HepG2 (cell line): ENCODE measurements around the gene ERBB4. TPM values are rescaled to one million over a fixed set of nuclear protein-coding genes. Genes with fewer than 3 reads are reported as not detected.

Source experiments
- BCL6 ChIP-seq: IDR thresholded peaks from 2 replicates; pipeline ENCODE4 v1.6.1; 2016; ENCODE audit warnings: missing genetic modification reagents, missing compliant biosample characterization
- HDAC1 ChIP-seq: sonication (generic); formaldehyde crosslinking; IDR thresholded peaks from 2 replicates; pipeline ENCODE4 v1.5.1; 2020; ENCODE audit warnings: mild to moderate bottlenecking, missing genetic modification reagents
- HIVEP1 ChIP-seq: sonication (generic); formaldehyde crosslinking; IDR thresholded peaks from 2 replicates; pipeline ENCODE4 v1.4.0; 2020; ENCODE audit warnings: mild to moderate bottlenecking, missing genetic modification reagents
- HOXA9 ChIP-seq: sonication (generic); formaldehyde crosslinking; IDR thresholded peaks from 2 replicates; pipeline ENCODE4 v1.8.1; 2022; ENCODE audit warnings: missing genetic modification reagents, mild to moderate bottlenecking, moderate library complexity, borderline replicate concordance
- NR3C1 ChIP-seq: sonication (generic); formaldehyde crosslinking; IDR thresholded peaks from 2 replicates; pipeline ENCODE4 v1.4.0; 2020; ENCODE audit warnings: missing genetic modification reagents
- PHF8 ChIP-seq: sonication (generic); formaldehyde crosslinking; IDR thresholded peaks from 2 replicates; pipeline ENCODE4 v1.5.0; 2020; ENCODE audit warnings: missing genetic modification reagents
- PLRG1 ChIP-seq: fragments of 450-650 bp; conservative IDR thresholded peaks from 2 replicates; pipeline ENCODE4 v1.6.1; 2016
- SOX5 ChIP-seq: IDR thresholded peaks from 2 replicates; pipeline ENCODE4 v1.6.1; 2016; ENCODE audit warnings: borderline replicate concordance
- ZNF543 ChIP-seq: sonication (generic); formaldehyde crosslinking; IDR thresholded peaks from 2 replicates; pipeline ENCODE4 v1.4.0; 2020; ENCODE audit warnings: mild to moderate bottlenecking, missing genetic modification reagents
- ZNF772 ChIP-seq: sonication (generic); formaldehyde crosslinking; IDR thresholded peaks from 2 replicates; pipeline ENCODE4 v1.5.0; 2020; ENCODE audit warnings: mild to moderate bottlenecking, missing genetic modification reagents
- ZSCAN30 ChIP-seq: sonication (generic); formaldehyde crosslinking; IDR thresholded peaks from 2 replicates; pipeline ENCODE4 v1.5.0; 2020; ENCODE audit warnings: mild to moderate bottlenecking, missing genetic modification reagents
- polyA plus RNA-seq, 8 experiments: library from polyadenylated mRNA; depleted of rRNA in 3 of 8; stranded (reverse) in 7 of 8; unstranded in 1 of 8; fragments of >200 nt; fragmentation: Illumina TruSeq in 4 of 8; extraction: Trizol in 4 of 8; gene quantifications; 2 replicates each; pipeline versions ENCODE4 v1.2.1 to v1.2.3, GENCODE V29; 2011 to 2016; ENCODE audit warnings: low read depth in 4 of 8, missing spikeins in 1 of 8, mixed read lengths in 1 of 8; ENCODE audit not compliant: insufficient read depth in 1 of 8
- total RNA-seq, 5 experiments: library from RNA; depleted of rRNA; stranded (reverse); fragments of >200 nt; fragmentation: Illumina TruSeq; extraction: Trizol; gene quantifications; 2 replicates each; pipeline ENCODE4 v1.2.3, GENCODE V29; 2016; ENCODE audit warnings: low read depth in 1 of 5
- TF ChIP-seq, protein P1 (sequence below): fragments of 450-650 bp; IDR thresholded peaks from 2 replicates; pipeline ENCODE4 v1.6.1; 2017; ENCODE audit warnings: mild to moderate bottlenecking
- TF ChIP-seq, protein P2 (sequence below): sonication (generic); formaldehyde crosslinking; conservative IDR thresholded peaks from 2 replicates; pipeline ENCODE4 v1.8.0; 2022; ENCODE audit warnings: mild to moderate bottlenecking, moderate library complexity, missing genetic modification reagents
- TF ChIP-seq, protein P3 (sequence below): sonication (generic); formaldehyde crosslinking; IDR thresholded peaks from 2 replicates; pipeline ENCODE4 v1.8.0; 2022; ENCODE audit warnings: mild to moderate bottlenecking, missing genetic modification reagents; ENCODE audit not compliant: insufficient replicate concordance
- TF ChIP-seq, protein P4 (sequence below): sonication (generic); formaldehyde crosslinking; IDR thresholded peaks from 2 replicates; pipeline ENCODE4 v1.5.1; 2020; ENCODE audit warnings: mild to moderate bottlenecking, missing genetic modification reagents, moderate library complexity

The ERBB4 gene
- total and polyA plus RNA-seq, 2 of the 13 experiments (the other 11 are each of a cell fraction or from before 2014, with no cell fraction given) = not detected

GRCh38 chr2:212001325-212001724, 537.3 kb downstream of the ERBB4 start (continued):
- TF ChIP-seq HIVEP1 (CRISPR knock-in tag) (no peak), BCL6 (CRISPR knock-in tag) (no peak), HOXA9 (no peak), SOX5 (CRISPR knock-in tag) (no peak), HDAC1 (CRISPR knock-in tag) (no peak), ZNF772 (no peak), PHF8 (CRISPR knock-in tag) (no peak), ZSCAN30 (CRISPR knock-in tag) (no peak), ZNF543 (CRISPR knock-in tag) (no peak), NR3C1 (CRISPR knock-in tag) (no peak), PLRG1 (no peak)
- TF ChIP-seq, protein P1, sequence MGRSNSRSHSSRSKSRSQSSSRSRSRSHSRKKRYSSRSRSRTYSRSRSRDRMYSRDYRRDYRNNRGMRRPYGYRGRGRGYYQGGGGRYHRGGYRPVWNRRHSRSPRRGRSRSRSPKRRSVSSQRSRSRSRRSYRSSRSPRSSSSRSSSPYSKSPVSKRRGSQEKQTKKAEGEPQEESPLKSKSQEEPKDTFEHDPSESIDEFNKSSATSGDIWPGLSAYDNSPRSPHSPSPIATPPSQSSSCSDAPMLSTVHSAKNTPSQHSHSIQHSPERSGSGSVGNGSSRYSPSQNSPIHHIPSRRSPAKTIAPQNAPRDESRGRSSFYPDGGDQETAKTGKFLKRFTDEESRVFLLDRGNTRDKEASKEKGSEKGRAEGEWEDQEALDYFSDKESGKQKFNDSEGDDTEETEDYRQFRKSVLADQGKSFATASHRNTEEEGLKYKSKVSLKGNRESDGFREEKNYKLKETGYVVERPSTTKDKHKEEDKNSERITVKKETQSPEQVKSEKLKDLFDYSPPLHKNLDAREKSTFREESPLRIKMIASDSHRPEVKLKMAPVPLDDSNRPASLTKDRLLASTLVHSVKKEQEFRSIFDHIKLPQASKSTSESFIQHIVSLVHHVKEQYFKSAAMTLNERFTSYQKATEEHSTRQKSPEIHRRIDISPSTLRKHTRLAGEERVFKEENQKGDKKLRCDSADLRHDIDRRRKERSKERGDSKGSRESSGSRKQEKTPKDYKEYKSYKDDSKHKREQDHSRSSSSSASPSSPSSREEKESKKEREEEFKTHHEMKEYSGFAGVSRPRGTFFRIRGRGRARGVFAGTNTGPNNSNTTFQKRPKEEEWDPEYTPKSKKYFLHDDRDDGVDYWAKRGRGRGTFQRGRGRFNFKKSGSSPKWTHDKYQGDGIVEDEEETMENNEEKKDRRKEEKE = no peak
- TF ChIP-seq, protein P2, sequence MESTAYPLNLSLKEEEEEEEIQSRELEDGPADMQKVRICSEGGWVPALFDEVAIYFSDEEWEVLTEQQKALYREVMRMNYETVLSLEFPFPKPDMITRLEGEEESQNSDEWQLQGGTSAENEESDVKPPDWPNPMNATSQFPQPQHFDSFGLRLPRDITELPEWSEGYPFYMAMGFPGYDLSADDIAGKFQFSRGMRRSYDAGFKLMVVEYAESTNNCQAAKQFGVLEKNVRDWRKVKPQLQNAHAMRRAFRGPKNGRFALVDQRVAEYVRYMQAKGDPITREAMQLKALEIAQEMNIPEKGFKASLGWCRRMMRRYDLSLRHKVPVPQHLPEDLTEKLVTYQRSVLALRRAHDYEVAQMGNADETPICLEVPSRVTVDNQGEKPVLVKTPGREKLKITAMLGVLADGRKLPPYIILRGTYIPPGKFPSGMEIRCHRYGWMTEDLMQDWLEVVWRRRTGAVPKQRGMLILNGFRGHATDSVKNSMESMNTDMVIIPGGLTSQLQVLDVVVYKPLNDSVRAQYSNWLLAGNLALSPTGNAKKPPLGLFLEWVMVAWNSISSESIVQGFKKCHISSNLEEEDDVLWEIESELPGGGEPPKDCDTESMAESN (CRISPR knock-in tag) = no peak
- TF ChIP-seq, protein P3, sequence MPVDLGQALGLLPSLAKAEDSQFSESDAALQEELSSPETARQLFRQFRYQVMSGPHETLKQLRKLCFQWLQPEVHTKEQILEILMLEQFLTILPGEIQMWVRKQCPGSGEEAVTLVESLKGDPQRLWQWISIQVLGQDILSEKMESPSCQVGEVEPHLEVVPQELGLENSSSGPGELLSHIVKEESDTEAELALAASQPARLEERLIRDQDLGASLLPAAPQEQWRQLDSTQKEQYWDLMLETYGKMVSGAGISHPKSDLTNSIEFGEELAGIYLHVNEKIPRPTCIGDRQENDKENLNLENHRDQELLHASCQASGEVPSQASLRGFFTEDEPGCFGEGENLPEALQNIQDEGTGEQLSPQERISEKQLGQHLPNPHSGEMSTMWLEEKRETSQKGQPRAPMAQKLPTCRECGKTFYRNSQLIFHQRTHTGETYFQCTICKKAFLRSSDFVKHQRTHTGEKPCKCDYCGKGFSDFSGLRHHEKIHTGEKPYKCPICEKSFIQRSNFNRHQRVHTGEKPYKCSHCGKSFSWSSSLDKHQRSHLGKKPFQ (CRISPR knock-in tag) = no peak
- TF ChIP-seq, protein P4, sequence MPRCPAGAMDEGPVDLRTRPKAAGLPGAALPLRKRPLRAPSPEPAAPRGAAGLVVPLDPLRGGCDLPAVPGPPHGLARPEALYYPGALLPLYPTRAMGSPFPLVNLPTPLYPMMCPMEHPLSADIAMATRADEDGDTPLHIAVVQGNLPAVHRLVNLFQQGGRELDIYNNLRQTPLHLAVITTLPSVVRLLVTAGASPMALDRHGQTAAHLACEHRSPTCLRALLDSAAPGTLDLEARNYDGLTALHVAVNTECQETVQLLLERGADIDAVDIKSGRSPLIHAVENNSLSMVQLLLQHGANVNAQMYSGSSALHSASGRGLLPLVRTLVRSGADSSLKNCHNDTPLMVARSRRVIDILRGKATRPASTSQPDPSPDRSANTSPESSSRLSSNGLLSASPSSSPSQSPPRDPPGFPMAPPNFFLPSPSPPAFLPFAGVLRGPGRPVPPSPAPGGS (CRISPR knock-in tag) = no peak
